HepG2 (cell line): ENCODE data around the gene KCTD13. TPM values are rescaled to one million over a fixed set of nuclear protein-coding genes. Genes with fewer than 3 reads are reported as not detected.
A peak's percentile ranks its signal among the peaks of the same experiment; 100 is the strongest.

Experiments
- AFF4 ChIP-seq: sonication (generic); formaldehyde crosslinking; IDR thresholded peaks from 2 replicates; pipeline ENCODE4 v1.4.0; 2020; ENCODE audit warnings: missing genetic modification reagents
- ARID2 ChIP-seq: sonication (generic); formaldehyde crosslinking; IDR thresholded peaks from 2 replicates; pipeline ENCODE4 v1.8.1; 2022; ENCODE audit warnings: mild to moderate bottlenecking, missing genetic modification reagents, borderline replicate concordance
- GATAD1 ChIP-seq: IDR thresholded peaks from 2 replicates; pipeline ENCODE4 v1.6.1; 2016; ENCODE audit warnings: missing genetic modification reagents, missing compliant biosample characterization
- PHF20 ChIP-seq: sonication (generic); formaldehyde crosslinking; IDR thresholded peaks from 2 replicates; pipeline ENCODE4 v1.5.0; 2020; ENCODE audit warnings: mild to moderate bottlenecking, missing genetic modification reagents
- TAF1 ChIP-seq: sonication (generic); formaldehyde crosslinking; IDR thresholded peaks from 2 replicates; pipeline ENCODE4 v1.4.0; 2020; ENCODE audit warnings: missing genetic modification reagents
- ZBTB39 ChIP-seq: sonication (generic); formaldehyde crosslinking; IDR thresholded peaks from 2 replicates; pipeline ENCODE4 v1.5.0; 2020; ENCODE audit warnings: missing genetic modification reagents
- ZNF549 ChIP-seq: sonication (generic); formaldehyde crosslinking; IDR thresholded peaks from 2 replicates; pipeline ENCODE4 v1.5.0; 2020; ENCODE audit warnings: missing genetic modification reagents
- ZNF589 ChIP-seq: sonication (generic); formaldehyde crosslinking; conservative IDR thresholded peaks from 2 replicates; pipeline ENCODE4 v1.8.0; 2022; ENCODE audit warnings: mild to moderate bottlenecking, moderate library complexity, missing genetic modification reagents
- ZSCAN21 ChIP-seq: sonication (generic); formaldehyde crosslinking; IDR thresholded peaks from 2 replicates; pipeline ENCODE4 v1.8.0; 2022; ENCODE audit warnings: mild to moderate bottlenecking, missing genetic modification reagents, moderate library complexity, borderline replicate concordance
- ZSCAN9 ChIP-seq: IDR thresholded peaks from 2 replicates; pipeline ENCODE4 v1.6.1; 2016; ENCODE audit warnings: borderline replicate concordance
- ZXDC ChIP-seq: sonication (generic); formaldehyde crosslinking; IDR thresholded peaks from 2 replicates; pipeline ENCODE4 v1.5.0; 2020; ENCODE audit warnings: mild to moderate bottlenecking, missing genetic modification reagents
- polyA plus RNA-seq, 8 experiments: library from polyadenylated mRNA; depleted of rRNA in 3 of 8; stranded (reverse) in 7 of 8; unstranded in 1 of 8; fragments of >200 nt; fragmentation: Illumina TruSeq in 4 of 8; extraction: Trizol in 4 of 8; gene quantifications; 2 replicates each; pipeline versions ENCODE4 v1.2.1 to v1.2.3, GENCODE V29; 2011 to 2016; ENCODE audit warnings: low read depth in 4 of 8, missing spikeins in 1 of 8, mixed read lengths in 1 of 8; ENCODE audit not compliant: insufficient read depth in 1 of 8
- total RNA-seq, 5 experiments: library from RNA; depleted of rRNA; stranded (reverse); fragments of >200 nt; fragmentation: Illumina TruSeq; extraction: Trizol; gene quantifications; 2 replicates each; pipeline ENCODE4 v1.2.3, GENCODE V29; 2016; ENCODE audit warnings: low read depth in 1 of 5
- TF ChIP-seq, protein P1 (sequence below): IDR thresholded peaks from 2 replicates; pipeline ENCODE4 v1.6.1; 2012; ENCODE audit warnings: inconsistent platforms
- TF ChIP-seq, protein P2 (sequence below): fragments of 450-650 bp; IDR thresholded peaks from 2 replicates; pipeline ENCODE4 v1.6.1; 2017; ENCODE audit warnings: mild to moderate bottlenecking

KCTD13 gene
- total and polyA plus RNA-seq, 2 of the 13 experiments (the other 11 are each of a cell fraction or from before 2014, with no cell fraction given), result 6.3 to 14.7 TPM

DNA sequence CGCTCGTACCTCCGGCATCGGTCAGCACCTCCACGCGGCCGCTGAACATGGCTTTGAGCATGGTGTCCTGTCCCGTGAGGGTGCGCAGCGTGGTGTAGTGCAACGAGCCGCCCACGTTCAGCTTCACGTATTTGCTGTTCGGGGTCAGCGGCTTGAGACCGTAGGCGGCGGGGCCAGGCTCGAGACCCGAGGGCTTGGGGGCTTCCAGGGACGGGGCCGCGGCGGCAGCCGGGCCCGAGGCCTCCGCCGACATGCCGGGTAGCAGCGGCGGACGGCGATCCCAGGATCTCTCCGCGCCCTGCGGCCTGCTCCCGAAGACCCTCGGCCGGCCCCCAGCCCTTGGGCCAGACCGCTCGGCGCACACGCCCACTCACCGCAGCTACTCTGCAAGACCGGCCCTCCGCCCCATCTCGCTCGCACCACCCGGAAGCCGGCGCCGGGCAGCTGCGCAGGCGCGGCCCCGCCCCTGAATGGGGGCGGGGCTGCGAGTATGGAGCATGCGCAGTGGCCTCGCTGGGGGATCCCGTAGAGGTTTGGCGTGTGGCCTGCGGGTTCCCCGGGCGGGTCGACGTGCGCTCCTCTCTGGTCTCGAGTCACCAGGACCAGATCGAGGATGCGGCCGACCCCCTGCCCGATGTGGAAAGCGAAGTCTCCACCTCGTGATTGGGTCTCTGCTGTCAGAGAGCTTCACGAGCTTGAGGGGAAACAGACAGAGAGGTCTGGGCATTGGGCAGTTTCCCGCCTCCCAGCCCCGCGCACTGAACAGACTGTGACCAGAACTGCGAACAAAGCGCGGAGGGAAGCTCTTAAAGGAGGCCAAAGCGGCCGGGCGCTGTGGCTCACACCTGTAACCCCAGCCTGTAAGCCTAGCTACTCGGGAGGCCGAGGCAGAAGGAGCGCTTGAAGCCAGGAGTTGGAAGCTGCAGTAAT, at the start of gene KCTD13 (continued):
- no peak; the same call in 1 of the 2 replicates for TF ChIP-seq ZXDC (CRISPR knock-in tag)
- peak; percentile 93 for TF ChIP-seq TAF1 (CRISPR knock-in tag)
- TF ChIP-seq, protein P1, sequence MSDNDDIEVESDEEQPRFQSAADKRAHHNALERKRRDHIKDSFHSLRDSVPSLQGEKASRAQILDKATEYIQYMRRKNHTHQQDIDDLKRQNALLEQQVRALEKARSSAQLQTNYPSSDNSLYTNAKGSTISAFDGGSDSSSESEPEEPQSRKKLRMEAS, result peak; percentile 88
- 0 out of 2 replicates have a peak, but pooled peaks have one; percentile 19 for TF ChIP-seq ZNF589 (CRISPR knock-in tag)
- TF ChIP-seq ZSCAN21 (CRISPR knock-in tag), result peak; percentile 78
- no peak for TF ChIP-seq ZBTB39 (CRISPR knock-in tag)
- no peak for TF ChIP-seq ZNF549 (CRISPR knock-in tag)
- TF ChIP-seq ARID2 (CRISPR knock-in tag), result peak; percentile 79
- 0 out of 2 replicates have a peak, but pooled peaks have one; percentile 57 for TF ChIP-seq ZSCAN9
- peak; percentile 79 for TF ChIP-seq PHF20 (CRISPR knock-in tag)
- TF ChIP-seq AFF4 (CRISPR knock-in tag), result no peak
- peak; percentile 64; the same call in 1 of the 2 replicates for TF ChIP-seq GATAD1
- TF ChIP-seq, protein P2, sequence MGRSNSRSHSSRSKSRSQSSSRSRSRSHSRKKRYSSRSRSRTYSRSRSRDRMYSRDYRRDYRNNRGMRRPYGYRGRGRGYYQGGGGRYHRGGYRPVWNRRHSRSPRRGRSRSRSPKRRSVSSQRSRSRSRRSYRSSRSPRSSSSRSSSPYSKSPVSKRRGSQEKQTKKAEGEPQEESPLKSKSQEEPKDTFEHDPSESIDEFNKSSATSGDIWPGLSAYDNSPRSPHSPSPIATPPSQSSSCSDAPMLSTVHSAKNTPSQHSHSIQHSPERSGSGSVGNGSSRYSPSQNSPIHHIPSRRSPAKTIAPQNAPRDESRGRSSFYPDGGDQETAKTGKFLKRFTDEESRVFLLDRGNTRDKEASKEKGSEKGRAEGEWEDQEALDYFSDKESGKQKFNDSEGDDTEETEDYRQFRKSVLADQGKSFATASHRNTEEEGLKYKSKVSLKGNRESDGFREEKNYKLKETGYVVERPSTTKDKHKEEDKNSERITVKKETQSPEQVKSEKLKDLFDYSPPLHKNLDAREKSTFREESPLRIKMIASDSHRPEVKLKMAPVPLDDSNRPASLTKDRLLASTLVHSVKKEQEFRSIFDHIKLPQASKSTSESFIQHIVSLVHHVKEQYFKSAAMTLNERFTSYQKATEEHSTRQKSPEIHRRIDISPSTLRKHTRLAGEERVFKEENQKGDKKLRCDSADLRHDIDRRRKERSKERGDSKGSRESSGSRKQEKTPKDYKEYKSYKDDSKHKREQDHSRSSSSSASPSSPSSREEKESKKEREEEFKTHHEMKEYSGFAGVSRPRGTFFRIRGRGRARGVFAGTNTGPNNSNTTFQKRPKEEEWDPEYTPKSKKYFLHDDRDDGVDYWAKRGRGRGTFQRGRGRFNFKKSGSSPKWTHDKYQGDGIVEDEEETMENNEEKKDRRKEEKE, result no peak
